ENCODE results near the gene VMP1. TPM values are rescaled to one million over a fixed set of nuclear protein-coding genes. Genes with fewer than 3 reads are reported as not detected.

The VMP1 gene
- total RNA-seq: 84.3 and 128 TPM in 2 replicates

DNA sequence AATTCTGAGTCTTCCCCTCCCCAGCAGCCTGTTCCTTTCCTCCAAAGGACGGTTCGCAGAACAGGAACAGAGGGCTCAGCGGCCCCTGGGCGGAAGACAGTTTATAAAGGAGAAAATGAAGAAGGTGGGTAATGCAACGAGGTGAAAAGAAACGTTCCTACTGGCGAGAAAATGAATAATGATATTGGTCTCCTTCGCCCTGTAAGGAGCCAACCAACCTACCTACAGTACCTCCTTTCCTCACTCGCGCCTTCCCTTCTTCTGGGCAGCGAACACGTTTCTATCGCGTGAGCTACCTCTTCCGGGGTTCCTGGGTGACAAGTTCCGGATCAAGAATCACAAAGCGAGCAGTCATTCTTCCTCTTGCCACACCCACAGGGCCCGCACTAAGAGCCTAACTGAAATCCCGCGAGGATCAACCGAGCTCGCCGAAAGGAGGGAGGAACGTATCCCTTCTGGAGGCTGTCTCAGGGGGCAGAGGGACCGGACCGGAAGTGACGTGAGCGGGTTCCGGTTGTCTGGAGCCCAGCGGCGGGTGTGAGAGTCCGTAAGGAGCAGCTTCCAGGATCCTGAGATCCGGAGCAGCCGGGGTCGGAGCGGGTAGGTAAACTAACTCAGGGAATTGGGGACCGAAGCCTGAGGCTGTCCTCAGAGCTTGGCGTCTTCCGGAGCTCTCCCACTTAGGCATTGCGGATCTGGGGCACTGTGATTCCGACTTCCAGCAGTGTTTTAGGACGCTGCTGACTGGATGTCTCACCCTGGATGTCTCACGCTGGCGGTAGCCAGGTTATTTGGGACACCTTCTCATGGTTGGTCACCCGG, at the start of gene VMP1, which contains the start of gene PTRH2:
Gene VMP1 (plus strand): TSS at position 506 of the 822 bp plus-strand sequence. CDS start 23,793 bp downstream, outside the sequence.
Gene PTRH2 (minus strand): TSS at position 282 of the 822 bp plus-strand sequence. CDS start 9,452 bp downstream, outside the sequence.

Other genes starting within 250 kb of the VMP1 start
- 31.8 and 34.5 TPM in 2 replicates for gene DHX40, start 142.0 kb upstream of the VMP1 start, total RNA-seq
- 175 and 206 TPM in 2 replicates for gene CLTC, start 87.8 kb upstream of the VMP1 start, total RNA-seq
- 20.8 and 25.4 TPM in 2 replicates for gene PTRH2, start 224 bp upstream of the VMP1 start, total RNA-seq
- gene TUBD1, start 185.3 kb downstream of the VMP1 start, total RNA-seq: 4.8 and 5.7 TPM in 2 replicates
- 11.2 and 14.2 TPM in 2 replicates for gene RPS6KB1, start 185.5 kb downstream of the VMP1 start, total RNA-seq

All from pericardium fibroblast (primary cell).